Thymus (tissue), 11 donors: ENCODE data around the gene SORBS1. TPM values are rescaled to one million over a fixed set of nuclear protein-coding genes. Genes with fewer than 3 reads are reported as not detected.

Source experiments
- DNase-seq, 9 donors: peaks; one replicate each; pipeline ENCODE4 v3.0.0-alpha.2; 2013; ENCODE audit warnings: low spot score in 9 of 9, low read depth in 6 of 9, missing footprints in 1 of 9
- H3K27ac ChIP-seq, 2 donors: one replicate each; pipeline ENCODE4 v1.5.1; 2013; ENCODE audit warnings: control low read depth in 1 of 2, low read depth in 1 of 2, low read length in 1 of 2, mild to moderate bottlenecking in 1 of 2, moderate library complexity in 1 of 2
- H3K27me3 ChIP-seq, 2 donors: one replicate each; pipeline ENCODE4 v1.5.1; 2013; ENCODE audit warnings: low read length in 1 of 2; ENCODE audit not compliant: control insufficient read depth in 2 of 2, insufficient read depth in 1 of 2
- H3K36me3 ChIP-seq, 2 donors: one replicate each; pipeline ENCODE4 v1.5.1; 2013; ENCODE audit warnings: low read length in 1 of 2, mild to moderate bottlenecking in 1 of 2, moderate library complexity in 1 of 2; ENCODE audit not compliant: control insufficient read depth in 2 of 2, insufficient read depth in 2 of 2
- H3K4me1 ChIP-seq, 2 donors: one replicate each; pipeline ENCODE4 v1.5.1; 2013; ENCODE audit warnings: low read length in 2 of 2; ENCODE audit not compliant: control insufficient read depth in 2 of 2, insufficient read depth in 2 of 2
- H3K4me3 ChIP-seq, 2 donors: one replicate each; pipeline ENCODE4 v1.5.1; 2013; ENCODE audit warnings: low read length in 2 of 2, control low read depth in 1 of 2, mild to moderate bottlenecking in 1 of 2
- H3K9me3 ChIP-seq, 2 donors: one replicate each; pipeline ENCODE4 v1.5.1; 2013; ENCODE audit warnings: low read length in 1 of 2, mild to moderate bottlenecking in 1 of 2; ENCODE audit not compliant: control insufficient read depth in 2 of 2, insufficient read depth in 1 of 2
- WGBS: extraction: QIAGEN DNeasy Blood & Tissue Kit; methylation state at CpG from one replicate; pipeline ENCODE4 v1.1.7; 2013; 5-methylcytosine and 5-hydroxymethylcytosine counted together
- polyA plus RNA-seq: library from polyadenylated mRNA; stranded (reverse); fragments of 200-250 nt; gene quantifications from one replicate; pipeline ENCODE4 v1.2.3, GENCODE V29; 2013
- total RNA-seq: library from RNA; stranded (reverse); fragments of 120-200 nt; gene quantifications from one replicate; pipeline ENCODE4 v1.2.4, GENCODE V29; 2013
- donor health status: healthy.

SORBS1 gene
- total and polyA plus RNA-seq, 2 donors: 1.9 to 25.3 TPM

- no peak overlapping the region for H3K27ac ChIP-seq
- H3K9me3 ChIP-seq: no peaks in the 10 kb centered on the region
- no peaks in the 10 kb centered on the region for H3K36me3 ChIP-seq
- H3K4me1 ChIP-seq: peaks cover 0 to 4% of the 10 kb centered on the region in 2 donors
- no peak overlapping the region for H3K4me3 ChIP-seq
- DNase-seq: no peak
- peaks cover 5 to 15% of the 10 kb centered on the region in 2 donors for H3K27me3 ChIP-seq
- 96% methylated on average over 2 of the region's 2 CpGs for WGBS
Measured at GRCh38 chr10:95285556-95285955, 275.6 kb downstream of the SORBS1 start.

DNA sequence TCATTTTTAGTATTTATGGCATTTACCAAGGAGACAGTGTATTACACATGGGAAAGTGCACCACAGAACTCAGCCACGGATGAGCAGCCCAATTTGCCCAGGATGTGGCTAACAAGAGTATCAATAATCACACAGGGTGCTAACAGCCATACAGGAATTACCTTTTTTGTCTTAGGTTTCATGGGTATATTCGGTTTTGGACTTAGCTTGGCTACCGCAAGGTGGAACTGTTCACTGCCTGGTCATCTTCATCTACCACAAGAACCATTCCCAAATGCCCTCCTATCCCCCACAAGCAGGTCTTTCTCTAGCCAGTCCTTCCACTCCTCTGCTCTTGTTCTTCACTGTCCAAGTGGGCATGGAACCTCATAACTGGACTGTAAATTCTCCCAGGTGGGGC is 276.4 kb downstream of the SORBS1 start:
- DNase-seq: no peak
- H3K9me3 ChIP-seq: no peaks in the 10 kb centered on the region
- no peak overlapping the region for H3K27ac ChIP-seq
- no peaks in the 10 kb centered on the region for H3K4me1 ChIP-seq
- peaks cover 0 to 8% of the 10 kb centered on the region in 2 donors for H3K27me3 ChIP-seq
- no peak overlapping the region for H3K4me3 ChIP-seq
- H3K36me3 ChIP-seq: no peaks in the 10 kb centered on the region
- 93% methylated on average over 3 of the region's 3 CpGs for WGBS

GRCh38 chr10:95282107-95282506 is 279.1 kb downstream of the SORBS1 start:
- no peak for DNase-seq
- no peak overlapping the region for H3K27ac ChIP-seq
- 77% methylated on average over 3 of the region's 3 CpGs for WGBS

GRCh38 chr10:95281206-95281605 is 280.0 kb downstream of the SORBS1 start:
- Histone ChIP-seq H3K4me3 (no peak overlapping the region), H3K4me1 (peaks cover 0 to 7% of the 10 kb centered on the region in 2 donors), H3K36me3 (no peaks in the 10 kb centered on the region), H3K27ac (no peak overlapping the region), H3K27me3 (no peaks in the 10 kb centered on the region), H3K9me3 (no peaks in the 10 kb centered on the region)
- DNase-seq: no peak
- whole genome bisulfite sequencing: 93% methylated on average over 2 of the region's 2 CpGs

More at GRCh38 chr10:95282107-95282506, 279.1 kb downstream of the SORBS1 start:
- no peaks in the 10 kb centered on the region for H3K27me3 ChIP-seq
- H3K4me3 ChIP-seq: no peak overlapping the region
- H3K9me3 ChIP-seq: no peaks in the 10 kb centered on the region
- peaks cover 0 to 2% of the 10 kb centered on the region in 2 donors for H3K4me1 ChIP-seq
- no peaks in the 10 kb centered on the region for H3K36me3 ChIP-seq

DNA sequence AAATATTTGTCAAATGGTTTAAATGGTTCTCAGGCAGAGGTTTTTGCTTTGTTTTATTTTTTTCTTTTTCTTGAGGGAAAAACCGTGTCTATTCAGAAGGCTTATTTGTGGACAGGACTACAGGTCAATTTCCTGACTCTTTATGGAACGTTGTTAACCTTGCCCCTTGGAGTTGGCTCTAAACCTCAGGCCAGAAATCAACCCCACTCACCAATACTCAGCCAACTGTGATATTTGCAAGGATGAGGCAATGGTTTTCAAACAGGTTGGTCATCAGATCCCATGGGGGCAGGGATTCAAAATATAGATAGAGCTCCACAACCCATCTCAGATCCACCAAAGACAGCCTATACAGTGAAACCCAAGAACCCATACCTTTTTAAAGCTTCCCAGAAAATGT is 280.5 kb downstream of the SORBS1 start:
- no peak overlapping the region for H3K4me3 ChIP-seq
- no peak for DNase-seq
- peaks cover 0 to 7% of the 10 kb centered on the region in 2 donors for H3K4me1 ChIP-seq
- no peaks in the 10 kb centered on the region for H3K36me3 ChIP-seq
- H3K9me3 ChIP-seq: no peaks in the 10 kb centered on the region
- 89% methylated on average over 2 of the region's 2 CpGs for WGBS
- no peak overlapping the region for H3K27ac ChIP-seq
- no peaks in the 10 kb centered on the region for H3K27me3 ChIP-seq

GRCh38 chr10:95279042-95279820 is 281.9 kb downstream of the SORBS1 start:
- Histone ChIP-seq H3K27me3 (no peaks in the 10 kb centered on the region), H3K36me3 (no peaks in the 10 kb centered on the region), H3K27ac (no peak overlapping the region), H3K9me3 (no peaks in the 10 kb centered on the region), H3K4me1 (peaks cover 0 to 7% of the 10 kb centered on the region in 2 donors), H3K4me3 (no peak overlapping the region)
- WGBS: 93% methylated on average over 4 of the region's 4 CpGs
- DNase-seq: no peak

GRCh38 chr10:95278061-95278988 is 282.8 kb downstream of the SORBS1 start:
- DNase-seq: no peak
- Histone ChIP-seq H3K4me3 (no peak overlapping the region), H3K27ac (peak overlapping the region in 1 of 2 donors; percentile 50), H3K27me3 (no peaks in the 10 kb centered on the region), H3K9me3 (no peaks in the 10 kb centered on the region), H3K4me1 (peaks cover 0 to 7% of the 10 kb centered on the region in 2 donors), H3K36me3 (no peaks in the 10 kb centered on the region)
- 91% methylated on average over 6 of the region's 6 CpGs for WGBS

DNA sequence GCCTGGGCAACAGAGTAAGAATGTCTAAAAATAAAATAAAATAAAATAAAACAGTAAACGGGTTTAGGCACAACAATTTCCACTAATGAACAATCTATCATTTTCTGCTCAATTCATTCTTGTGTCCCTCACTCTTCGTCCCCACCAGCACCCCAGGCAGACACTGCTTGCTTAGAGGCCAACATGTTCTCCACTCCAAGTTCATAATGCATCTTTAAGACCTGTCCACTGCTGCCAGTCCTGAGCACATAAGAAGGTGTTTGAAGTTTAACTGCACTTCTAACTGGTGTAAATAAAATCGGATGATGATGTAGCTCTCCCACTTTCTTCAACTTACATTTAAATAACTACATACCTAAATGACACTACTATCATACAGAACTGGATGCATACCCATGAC is 283.6 kb downstream of the SORBS1 start:
- Histone ChIP-seq H3K27ac (no peak overlapping the region), H3K9me3 (no peaks in the 10 kb centered on the region), H3K4me1 (peaks cover 0 to 7% of the 10 kb centered on the region in 2 donors), H3K27me3 (no peaks in the 10 kb centered on the region), H3K4me3 (no peak overlapping the region), H3K36me3 (no peaks in the 10 kb centered on the region)
- 91% methylated on average over 3 of the region's 3 CpGs for WGBS
- DNase-seq: no peak

GRCh38 chr10:95277201-95277570 is 284.0 kb downstream of the SORBS1 start:
- no peak overlapping the region for H3K4me3 ChIP-seq
- no peak for DNase-seq
- H3K4me1 ChIP-seq: peaks cover 0 to 7% of the 10 kb centered on the region in 2 donors
- no peaks in the 10 kb centered on the region for H3K36me3 ChIP-seq
- no peaks in the 10 kb centered on the region for H3K27me3 ChIP-seq
- peak overlapping the region in 1 of 2 donors; percentile 61 for H3K27ac ChIP-seq
- WGBS: 84% methylated on average over 1 of the region's 1 CpG
- no peaks in the 10 kb centered on the region for H3K9me3 ChIP-seq
